22Rv1 (cell line): ENCODE measurements around the gene ARL11.
"Not testable (repeated sequence)": the region's sequence is repeated elsewhere in the genome, so short reads cannot be mapped to it uniquely, and the experiment has no call there.

Experiments
- H3K27ac ChIP-seq: fragments of 450-650 bp; 2 replicates; pipeline ENCODE4 v1.5.1; 2017
- CTCF ChIP-seq: fragments of 450-650 bp; IDR thresholded peaks from 2 replicates; pipeline ENCODE4 v1.5.1; 2017; ENCODE audit warnings: mild to moderate bottlenecking
- ZFX ChIP-seq: fragments of 450-650 bp; IDR thresholded peaks from 2 replicates; pipeline ENCODE4 v1.6.1; 2017; ENCODE audit warnings: antibody characterized with exemption, borderline replicate concordance

The ARL11 gene

DNA sequence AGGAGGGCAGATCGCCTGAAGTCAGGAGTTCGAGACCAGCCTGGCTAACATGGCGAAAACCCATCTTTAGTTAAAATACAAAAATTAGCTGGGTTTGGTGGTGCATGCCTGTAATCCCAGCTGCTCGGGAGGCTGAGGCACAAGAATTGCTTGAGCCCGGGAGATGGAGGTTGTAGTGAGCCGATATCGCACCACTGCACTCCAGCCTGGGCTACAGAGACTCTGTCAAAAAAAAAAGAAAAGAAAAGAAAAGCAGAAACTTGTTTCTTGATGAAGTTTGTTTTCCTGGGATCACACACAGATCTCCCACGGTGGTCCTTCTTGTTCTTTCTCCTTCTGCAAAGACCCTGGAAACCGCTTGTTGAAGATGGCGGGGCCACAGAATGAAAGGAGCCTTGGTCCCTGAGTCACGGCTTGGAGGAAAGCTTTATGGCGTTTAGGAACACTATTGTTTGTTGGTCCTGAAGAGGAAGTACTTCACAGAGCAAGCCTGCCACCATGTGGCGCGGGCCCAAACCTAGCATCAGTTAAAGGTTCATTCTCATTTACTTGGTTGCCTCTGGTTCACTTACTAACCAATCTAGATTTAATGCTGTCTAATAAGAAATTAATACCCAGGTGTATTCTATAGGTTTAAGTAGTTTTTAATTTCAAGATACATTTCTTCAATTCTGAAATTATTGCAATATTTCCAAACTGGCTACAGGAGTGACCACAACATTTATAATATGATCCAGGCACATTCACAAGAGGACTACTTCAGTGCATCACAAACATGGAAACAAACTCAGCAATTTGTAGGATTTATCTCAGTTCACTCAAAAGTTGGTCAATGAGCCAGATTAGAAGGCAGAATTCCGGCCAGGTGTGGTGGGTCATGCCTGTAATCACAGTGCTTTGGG is 21.3 kb upstream of the ARL11 start:
- no peak for TF ChIP-seq ZFX
- TF ChIP-seq CTCF = peak; percentile 86
- H3K27ac ChIP-seq = peak overlapping the region; percentile 40; the same call in 1 of the 2 replicates

DNA sequence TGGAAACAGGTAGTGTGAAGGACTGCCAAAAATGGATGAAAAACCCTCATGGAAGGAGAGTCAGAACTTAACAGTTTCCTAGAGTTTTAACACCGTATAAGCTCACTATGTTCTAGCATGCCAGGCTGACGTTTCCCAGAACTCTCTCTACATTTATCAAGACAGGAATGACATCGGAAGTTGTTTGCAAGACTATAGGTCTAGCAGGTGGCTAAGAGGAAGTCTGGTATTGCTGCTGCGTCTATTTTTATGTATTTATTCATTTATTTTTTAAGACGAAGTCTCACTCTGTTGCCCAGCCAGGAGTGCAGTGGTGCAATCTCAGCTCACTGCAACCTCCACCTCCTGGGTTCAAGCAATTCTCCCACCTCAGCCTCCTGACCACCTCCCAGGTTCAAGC is 20.5 kb upstream of the ARL11 start:
- TF ChIP-seq ZFX (no peak), CTCF (no peak)
- no peak overlapping the region for H3K27ac ChIP-seq

DNA sequence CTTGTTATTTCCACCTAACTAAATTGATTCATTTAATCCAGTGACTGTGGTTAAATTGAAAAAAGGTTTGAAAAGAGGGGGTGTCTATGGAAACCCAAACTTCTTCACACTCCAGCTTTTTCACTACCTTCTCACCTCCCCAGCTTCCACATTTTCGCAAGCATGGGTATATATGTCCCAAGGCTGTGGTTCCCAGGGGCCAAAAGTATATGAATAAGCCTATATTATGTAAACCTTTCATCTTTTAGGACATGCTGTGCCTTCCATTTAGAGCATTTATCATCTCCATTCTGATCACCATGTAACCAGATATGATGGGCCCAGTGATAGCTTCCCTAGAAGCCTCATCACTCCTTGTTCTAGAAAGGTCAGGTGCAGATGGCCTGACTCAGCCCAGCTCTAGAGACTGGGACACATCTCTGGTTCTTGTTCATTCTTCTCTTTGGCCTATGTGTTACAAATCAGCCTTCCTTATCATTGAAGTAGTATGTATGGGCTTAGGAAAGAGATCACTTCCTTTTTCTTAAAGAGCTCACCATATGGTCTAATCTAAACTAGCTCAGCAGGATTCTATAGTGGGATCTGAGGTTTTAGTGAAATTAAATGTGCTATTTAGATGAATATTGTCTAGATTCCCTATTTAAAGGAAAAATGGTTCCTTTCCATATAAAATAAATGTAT is 19.5 kb upstream of the ARL11 start:
- TF ChIP-seq ZFX (no peak), CTCF (no peak)

GRCh38 chr13:49610176-49610575 is 18.1 kb upstream of the ARL11 start:
- no peak overlapping the region for H3K27ac ChIP-seq
- TF ChIP-seq CTCF (no peak), ZFX (no peak)

More for the DNA sequence above, 19.5 kb upstream of the ARL11 start:
- no peak overlapping the region for H3K27ac ChIP-seq

DNA sequence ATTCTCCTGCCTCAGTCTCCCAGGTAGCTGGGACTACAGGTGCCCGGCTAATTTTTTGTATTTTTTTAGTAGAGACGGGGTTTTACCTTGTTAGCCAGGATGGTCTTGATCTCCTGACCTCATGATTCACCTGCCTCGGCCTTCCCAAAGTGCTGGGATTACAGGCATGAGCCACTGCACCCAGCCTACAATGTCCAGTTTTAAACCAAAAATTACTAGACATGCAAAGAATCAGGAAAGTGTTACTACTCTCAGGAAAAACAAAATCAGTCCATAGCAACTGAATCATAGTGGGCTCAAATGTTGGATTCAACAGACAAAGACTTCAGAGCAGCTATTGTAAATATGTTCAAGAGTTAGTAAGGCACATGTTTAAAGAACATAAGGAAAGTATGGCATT is 16.3 kb upstream of the ARL11 start:
- not testable (repeated sequence) for H3K27ac ChIP-seq

GRCh38 chr13:49615836-49616675 is 12.3 kb upstream of the ARL11 start:
- no peak for TF ChIP-seq CTCF
- no peak overlapping the region for H3K27ac ChIP-seq

- TF ChIP-seq ZFX (no peak), CTCF (no peak)
- H3K27ac ChIP-seq = no peak overlapping the region
Measured at GRCh38 chr13:49616676-49617065, 11.6 kb upstream of the ARL11 start.
